Sciatic nerve (tissue), 2 donors: ENCODE data around the gene PTPRN2. TPM values are rescaled to one million over a fixed set of nuclear protein-coding genes. Genes with fewer than 3 reads are reported as not detected.
A peak's percentile ranks its signal among the peaks of the same experiment; 100 is the strongest.
"Not testable (repeated sequence)": the region's sequence is repeated elsewhere in the genome, so short reads cannot be mapped to it uniquely, and the experiment has no call there.

Source experiments
- ATAC-seq: fragments of 200-7000 bp; cut with Tn5 transposase; one replicate; pipeline ENCODE4 v1.9.1; 2020; ENCODE audit warnings: mild to moderate bottlenecking, moderate library complexity
- DNase-seq: peaks from one replicate; pipeline ENCODE4 v3.0.0-alpha.2; 2020; ENCODE audit warnings: low spot score
- intact Hi-C: fragments of 100-400 bp; cut with DNase I; formaldehyde crosslinking; loops from one replicate; pipeline ENCODE4 v1.14.2; 2022
- total RNA-seq: library from RNA; stranded (reverse); fragmentation: NEBNext Ultra II Directional; extraction: Animal tissue kit (Norgen Biotek cat#: 25700); gene quantifications from one replicate; pipeline ENCODE4 v1.2.1, GENCODE V29; 2021
- donor health status: DM: no; HTN: no; CAD: no.
- donor health status: DM: no; HTN: no; CAD: no.

PTPRN2 gene
- total RNA-seq, 1 donor from 2014 or later, result 12.7 TPM

GRCh38 chr7:157700231-157701005 lies 887.2 kb downstream of the PTPRN2 start:
- DNase-seq (no peak), ATAC-seq (no peak)
- intact Hi-C loops, result no loop called here

- ATAC-seq (no peak), DNase-seq (peak; percentile 47)
- intact Hi-C loops, result no loop called here
These were observed 888.1 kb downstream of the PTPRN2 start for GRCh38 chr7:157699357-157700013.

GRCh38 chr7:157697287-157697686 lies 890.3 kb downstream of the PTPRN2 start:
- intact Hi-C loops, DNase-seq, ATAC-seq: not testable (repeated sequence)

DNA sequence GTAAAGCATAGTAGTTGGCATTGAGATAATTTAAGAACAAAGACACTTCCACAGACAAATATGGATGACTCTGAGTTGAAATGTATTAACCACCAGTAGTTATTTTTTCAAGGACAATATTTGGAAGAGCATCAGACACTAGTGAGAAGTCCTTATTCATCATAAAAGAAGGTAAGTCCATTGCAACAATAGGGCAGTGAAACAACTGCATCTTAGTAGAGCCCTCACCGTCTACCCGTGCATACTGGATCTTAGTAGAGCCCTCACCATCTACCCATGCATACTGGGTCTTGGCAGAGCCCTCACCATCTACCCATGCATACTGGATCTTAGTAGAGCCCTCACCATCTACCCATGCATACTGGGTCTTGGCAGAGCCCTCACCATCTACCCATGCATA lies 892.0 kb downstream of the PTPRN2 start:
- DNase-seq, ATAC-seq, intact Hi-C loops: not testable (repeated sequence)

- DNase-seq (no peak), ATAC-seq (no peak)
- intact Hi-C loops, result no loop called here
These were observed 893.3 kb downstream of the PTPRN2 start for GRCh38 chr7:157694376-157694665.

DNA sequence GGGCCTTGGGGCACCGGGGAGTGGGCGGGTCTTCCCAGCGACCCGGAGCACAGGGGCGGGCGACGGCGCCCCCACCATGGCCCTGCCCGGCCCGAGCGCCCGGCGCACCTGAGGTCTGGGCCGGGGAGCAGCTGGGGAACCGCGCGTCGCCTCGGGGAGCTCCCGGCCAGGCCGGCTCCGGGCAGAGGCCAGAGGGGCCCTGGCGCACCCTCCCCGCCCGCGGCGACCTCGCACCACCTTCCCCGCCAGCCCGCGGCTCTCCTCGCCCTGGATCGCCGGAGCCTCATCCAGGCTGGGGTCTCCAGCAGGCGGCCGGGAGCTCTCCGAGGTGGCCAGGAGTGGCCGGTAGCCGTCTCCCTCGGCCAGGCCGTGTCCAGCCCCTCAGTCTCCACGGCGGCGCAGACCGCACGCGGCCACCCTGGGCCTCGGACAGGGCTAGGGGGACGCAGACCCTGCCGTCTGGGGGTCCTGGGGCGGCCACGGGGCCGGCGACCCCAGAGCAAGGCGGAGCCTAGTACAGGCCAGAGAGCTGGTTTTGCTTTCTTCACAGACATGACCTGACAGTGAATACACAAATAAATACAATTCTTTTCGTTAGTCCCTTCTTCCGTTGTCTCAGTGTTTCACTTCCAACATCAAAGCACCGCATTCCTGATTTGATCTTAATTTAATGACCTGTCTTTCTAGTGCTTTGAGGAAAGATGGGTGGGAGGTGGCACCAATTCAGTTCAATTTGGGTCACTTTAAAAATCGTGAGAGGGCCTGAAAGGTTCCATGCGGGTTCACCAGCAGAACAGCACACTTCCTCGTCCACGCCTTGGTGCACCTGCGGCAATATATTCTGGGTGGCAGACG lies 893.9 kb downstream of the PTPRN2 start:
- peak; percentile 51 for DNase-seq
- intact Hi-C loops, result no loop called here
- no peak for ATAC-seq

GRCh38 chr7:157693071-157693520 lies 894.5 kb downstream of the PTPRN2 start:
- ATAC-seq, result no peak
- DNase-seq, result peak; percentile 42
- intact Hi-C loops, result no loop called here

DNA sequence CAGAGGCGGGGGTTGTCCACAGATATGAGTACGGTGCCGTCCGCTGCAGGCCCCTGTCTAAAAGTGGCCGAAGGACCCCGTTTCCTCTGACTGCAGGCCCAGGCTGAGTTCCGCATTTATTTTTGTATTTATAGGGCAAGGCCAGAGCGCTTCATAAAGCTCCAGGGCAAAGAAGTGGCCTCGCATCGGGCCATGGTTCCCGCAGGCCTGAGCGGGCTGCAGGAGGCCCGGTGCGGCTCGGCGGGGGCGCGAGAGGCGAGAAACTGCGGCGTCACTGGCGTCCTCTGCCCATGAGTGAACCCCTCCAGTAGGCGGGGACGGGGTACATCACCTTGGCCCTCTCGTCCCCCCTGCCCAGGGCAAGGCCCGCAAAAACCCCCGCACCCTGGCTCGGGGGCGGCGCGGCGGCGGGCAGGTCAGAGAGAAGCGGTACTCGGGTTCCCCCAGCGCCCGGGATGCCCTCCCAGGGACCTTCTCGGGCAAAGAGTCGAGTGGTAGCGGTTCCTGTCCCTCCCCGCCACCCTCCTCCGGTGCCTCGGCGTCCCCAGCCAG lies 895.1 kb downstream of the PTPRN2 start:
- intact Hi-C loops, result no loop called here
- DNase-seq (peak; percentile 50), ATAC-seq (no peak)

GRCh38 chr7:157691586-157692459 lies 895.8 kb downstream of the PTPRN2 start:
- intact Hi-C loops, result no loop called here
- DNase-seq (peak; percentile 57), ATAC-seq (no peak)

DNA sequence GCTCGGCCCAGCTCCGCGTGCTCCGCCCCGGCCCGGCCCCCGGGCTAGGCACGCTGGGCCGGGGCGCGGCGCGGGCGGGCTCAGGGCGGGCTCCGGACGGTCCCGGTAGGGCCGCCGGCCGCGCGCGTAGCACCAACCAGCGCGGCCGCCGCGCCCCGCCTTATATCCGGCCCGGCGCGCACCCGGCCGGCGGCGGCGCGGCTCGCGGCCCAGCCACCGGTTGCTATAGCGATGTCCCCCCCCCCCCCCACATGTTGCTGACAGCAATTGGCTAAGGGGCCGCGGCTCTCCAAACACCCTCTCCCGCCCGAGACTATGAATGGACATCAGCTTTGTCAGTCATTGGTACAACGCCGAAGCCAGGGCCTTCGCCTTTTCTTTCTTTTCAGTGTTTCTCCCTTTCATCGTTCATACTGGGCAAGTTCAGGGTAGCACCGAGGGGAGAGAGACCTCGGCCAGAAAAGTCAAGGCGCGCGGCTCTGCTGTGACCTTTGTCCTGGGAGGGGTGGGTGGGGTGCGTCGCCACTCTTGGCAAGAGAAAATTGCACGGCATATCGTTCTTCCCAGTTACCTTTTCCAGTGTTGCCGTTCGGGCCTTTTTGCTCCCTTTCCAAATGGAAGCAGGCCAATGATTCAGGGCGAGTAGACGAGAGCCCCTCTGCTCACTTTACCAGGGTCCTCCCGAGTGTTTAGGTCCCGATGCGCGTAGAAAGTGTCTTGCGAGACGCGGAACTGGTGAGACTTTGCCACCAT lies 896.6 kb downstream of the PTPRN2 start:
- DNase-seq (peak; percentile 75), ATAC-seq (peak; percentile 89)
- intact Hi-C loops, result no loop called here

DNA sequence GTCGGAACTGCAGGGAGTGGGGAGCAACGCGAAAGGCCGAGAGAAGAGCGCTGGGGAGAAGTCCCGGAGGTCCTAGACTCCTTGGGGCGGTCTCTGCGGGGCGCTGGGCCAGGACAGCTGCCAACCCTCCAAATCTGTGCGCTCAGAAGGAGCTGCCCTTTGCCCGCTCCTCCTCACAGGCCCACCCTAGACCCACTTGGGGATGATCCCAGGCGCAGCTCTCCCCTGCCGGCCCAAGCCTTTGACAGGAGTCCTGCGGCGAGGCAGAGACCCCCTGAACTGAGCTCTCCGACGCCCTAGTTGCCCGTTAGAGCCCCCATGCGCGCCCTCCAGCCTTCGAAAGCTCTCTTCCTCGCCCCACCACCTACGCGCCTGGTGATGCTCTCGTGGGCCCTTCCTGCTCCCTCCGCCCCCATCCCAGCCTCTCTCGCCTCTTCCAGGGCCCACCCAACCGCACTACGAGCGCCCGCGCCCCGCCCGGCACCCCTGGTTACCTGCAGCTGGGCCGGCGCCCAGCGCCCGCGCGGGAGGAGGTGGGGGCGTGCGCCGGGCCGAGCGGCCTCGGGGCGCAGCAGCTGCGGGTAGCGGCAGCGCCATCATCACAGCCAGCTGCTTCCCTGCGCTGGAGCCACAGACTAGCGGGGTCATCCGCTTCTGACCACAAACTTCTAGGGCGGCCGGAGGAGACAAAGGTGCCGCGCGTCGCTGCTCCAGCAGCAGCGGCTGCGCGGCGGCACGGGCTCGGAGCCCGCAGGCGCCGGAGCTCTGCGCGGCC lies 897.4 kb downstream of the PTPRN2 start:
- ATAC-seq (peak; percentile 9), DNase-seq (peak; percentile 49)
- intact Hi-C loops, result no loop called here

DNA sequence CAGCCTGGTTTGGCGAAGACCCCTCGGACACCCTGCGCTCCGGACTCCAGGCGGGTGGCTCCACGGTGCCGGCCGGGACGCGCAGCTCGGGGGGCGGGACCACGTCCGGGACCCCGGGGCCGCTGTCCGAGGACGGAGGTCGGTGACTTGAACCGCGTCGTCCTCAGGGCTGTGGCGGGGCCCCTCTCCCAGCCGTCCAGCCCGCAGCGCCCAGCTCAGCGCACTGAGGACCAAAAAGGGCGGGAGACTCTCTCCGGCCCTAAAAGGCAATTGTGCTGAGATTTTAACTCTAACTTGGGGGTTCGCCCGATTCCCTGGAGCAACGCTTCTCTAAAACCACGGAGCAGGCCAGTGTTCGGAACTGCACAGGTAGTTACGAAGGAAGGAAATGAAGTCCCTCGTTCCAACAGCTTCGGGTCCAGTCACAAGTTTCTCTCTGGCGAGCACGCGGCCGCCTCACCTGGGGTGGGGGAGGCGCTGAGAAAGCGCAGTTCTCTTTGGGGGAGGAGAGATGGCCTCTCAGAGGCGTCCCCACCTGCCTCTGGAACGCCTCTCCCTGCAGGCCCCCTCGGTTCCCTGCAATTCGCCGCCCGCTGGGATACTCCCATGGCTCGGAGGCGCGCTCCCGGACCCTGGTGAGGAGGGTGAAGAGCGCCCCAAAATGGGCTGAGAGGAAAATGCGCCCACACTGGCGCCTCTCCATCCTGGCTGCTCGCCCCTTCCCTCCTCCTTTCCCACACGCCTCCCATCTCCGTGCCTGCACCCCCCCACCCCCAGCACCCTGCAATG lies 898.2 kb downstream of the PTPRN2 start:
- DNase-seq, result no peak
- no peak for ATAC-seq
- intact Hi-C loops, result no loop called here

DNA sequence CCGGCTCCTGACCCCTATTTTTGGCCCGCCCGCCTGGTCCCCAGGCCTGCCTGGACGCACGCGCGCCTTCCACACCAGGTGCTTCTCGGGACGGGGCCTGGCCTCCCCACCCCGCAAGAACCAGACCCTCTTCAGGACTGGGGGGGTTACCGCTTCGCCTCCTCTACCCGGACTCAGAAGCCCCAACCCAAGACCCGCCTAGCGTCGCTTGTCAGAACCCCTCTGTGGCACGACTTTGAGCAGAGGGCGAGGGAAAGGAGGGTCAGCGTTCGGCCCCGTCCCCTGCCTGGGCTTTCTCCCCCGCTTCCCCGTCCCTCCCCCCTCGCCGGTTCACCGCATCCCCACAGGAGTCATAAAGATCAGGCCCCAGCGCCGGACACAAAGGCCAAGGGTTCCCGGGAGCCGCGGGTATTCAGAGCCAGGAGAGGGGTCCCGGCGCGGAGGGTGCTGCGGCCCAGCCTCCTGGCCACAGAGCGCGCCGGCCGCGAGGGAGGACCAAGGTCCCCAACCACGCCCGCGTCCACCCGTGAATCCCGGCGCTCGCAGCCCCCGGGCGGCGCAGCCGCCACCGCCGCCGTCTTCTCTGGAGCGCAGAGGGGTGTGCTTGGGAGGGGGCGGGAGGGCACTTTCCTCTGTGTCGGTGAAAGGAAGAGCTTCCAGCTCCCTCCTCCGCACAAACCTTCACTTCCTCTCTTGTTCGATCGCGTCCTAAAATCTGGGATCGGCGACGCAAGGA lies 898.9 kb downstream of the PTPRN2 start:
- DNase-seq (peak; percentile 50), ATAC-seq (no peak)
- intact Hi-C loops, result no loop called here

DNA sequence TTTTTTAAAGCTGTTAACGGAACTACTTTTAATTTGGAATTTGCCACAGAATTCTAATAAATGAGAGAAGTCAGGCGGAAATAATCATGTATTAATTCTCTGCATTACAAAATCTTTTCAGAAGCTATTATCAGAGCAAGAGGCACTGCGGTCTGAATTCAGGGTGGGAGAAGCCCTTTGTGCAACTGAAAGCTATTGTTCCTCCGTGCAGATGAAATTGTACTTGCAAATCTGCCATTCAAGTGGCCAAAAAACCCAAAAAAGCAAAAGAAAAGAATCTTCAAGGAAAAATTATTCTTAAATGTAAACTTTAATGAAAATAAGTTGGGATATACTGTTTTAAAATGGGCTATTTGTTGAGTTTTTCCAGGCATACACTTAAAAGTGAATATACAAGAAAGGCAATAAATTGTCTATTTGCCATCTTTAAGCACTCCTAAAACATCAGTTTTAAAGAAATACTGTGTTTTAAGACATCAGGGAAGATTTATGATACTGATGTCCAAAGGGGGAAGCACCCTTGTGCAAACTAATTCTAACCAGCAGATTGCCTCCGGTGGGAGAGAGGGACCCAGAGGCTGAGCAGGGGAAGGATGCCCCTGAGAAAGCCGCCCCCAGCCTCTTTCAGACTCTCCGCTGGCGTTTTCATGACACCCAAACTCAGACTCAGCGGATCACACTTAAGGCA lies 899.6 kb downstream of the PTPRN2 start:
- ATAC-seq (no peak), DNase-seq (no peak)
- intact Hi-C loops, result no loop called here

- ATAC-seq (no peak), DNase-seq (no peak)
- intact Hi-C loops, result no loop called here
These were observed 900.5 kb downstream of the PTPRN2 start for GRCh38 chr7:157687158-157687557.
